SK-N-MC (cell line): ENCODE data around the gene SEPTIN12.
"Not testable (repeated sequence)": the region's sequence is repeated elsewhere in the genome, so short reads cannot be mapped to it uniquely, and the experiment has no call there.

Experiments
- DNase-seq: peaks from one replicate; pipeline ENCODE4 v3.0.0-alpha.2; 2011; ENCODE audit warnings: low read depth, low spot score
- H3K27ac ChIP-seq: fragments of 200-600 bp; sonication (generic); 2 replicates; pipeline ENCODE4 v1.5.1; 2016; ENCODE audit warnings: mixed run types
- H3K36me3 ChIP-seq: fragments of 200-600 bp; sonication (generic); 2 replicates; pipeline ENCODE4 v1.6.1; 2017; ENCODE audit warnings: antibody characterized with exemption, low read length, mixed read lengths; ENCODE audit not compliant: insufficient read depth
- H3K4me3 ChIP-seq: fragments of 200-600 bp; sonication (generic); 2 replicates; pipeline ENCODE4 v1.5.1; 2016
- H3K9ac ChIP-seq: fragments of 200-600 bp; sonication (generic); 2 replicates; pipeline ENCODE4 v1.8.0; 2017; ENCODE audit warnings: mixed run types, mixed read lengths; ENCODE audit not compliant: insufficient read length
- H3K9me3 ChIP-seq: fragments of 200-600 bp; sonication (generic); 2 replicates; pipeline ENCODE4 v1.6.1; 2017; ENCODE audit warnings: low read depth, mild to moderate bottlenecking, antibody characterized with exemption, low read length, moderate library complexity, mixed read lengths
- EZH2 ChIP-seq: fragments of 200-600 bp; sonication (generic); IDR thresholded peaks from one replicate; pipeline ENCODE4 v1.6.1; 2017; ENCODE audit warnings: antibody characterized with exemption
- FOXP2 ChIP-seq: optimal IDR thresholded peaks from 2 replicates; pipeline ENCODE3; 2011; ENCODE audit warnings: mild to moderate bottlenecking, moderate library complexity; ENCODE audit not compliant: insufficient read depth; ENCODE audit errors: extremely low read length, control extremely low read depth
- POLR2AphosphoS5 ChIP-seq: IDR thresholded peaks from 2 replicates; pipeline ENCODE4 v1.6.1; 2012; ENCODE audit warnings: mild to moderate bottlenecking, low read depth, low read length, borderline replicate concordance

The SEPTIN12 gene

DNA sequence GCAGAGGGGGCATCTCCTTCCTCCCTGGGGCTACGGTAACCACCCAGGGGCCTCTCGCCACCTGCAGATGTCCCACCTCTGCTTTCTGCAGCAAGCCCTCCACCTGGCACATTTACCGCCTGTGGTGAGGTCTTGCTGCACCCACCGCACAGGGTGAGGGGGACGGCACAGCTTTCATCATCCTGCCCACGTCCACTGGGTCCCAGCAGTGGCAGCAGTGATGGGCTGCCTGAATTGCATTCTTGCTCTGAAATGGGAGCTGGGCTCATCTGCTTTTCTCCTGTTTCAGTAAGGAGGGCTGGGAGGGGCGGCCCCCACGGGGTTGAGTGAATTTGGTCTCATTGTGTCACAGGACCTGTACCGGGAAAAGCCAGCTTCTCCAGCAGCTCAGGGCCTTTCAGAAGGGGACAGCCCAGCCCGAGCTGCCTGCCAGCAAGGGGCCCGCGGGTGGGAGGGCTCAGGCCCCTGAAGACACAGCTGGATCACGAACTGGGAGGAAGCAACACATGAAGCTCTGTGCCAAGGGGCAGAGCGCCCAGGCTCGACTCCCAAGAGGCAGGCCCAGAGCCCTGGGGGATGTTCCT lies 41.1 kb downstream of the SEPTIN12 start:
- no peak overlapping the region for H3K9ac ChIP-seq
- H3K4me3 ChIP-seq = no peak overlapping the region
- no peak for DNase-seq
- no peak for TF ChIP-seq EZH2
- no peak for TF ChIP-seq POLR2AphosphoS5
- no peak for TF ChIP-seq FOXP2
- H3K27ac ChIP-seq = no peak overlapping the region
- no peaks in the 10 kb centered on the region for H3K9me3 ChIP-seq
- H3K36me3 ChIP-seq = peaks cover 5% of the 10 kb centered on the region; the same call in 1 of the 2 replicates

DNA sequence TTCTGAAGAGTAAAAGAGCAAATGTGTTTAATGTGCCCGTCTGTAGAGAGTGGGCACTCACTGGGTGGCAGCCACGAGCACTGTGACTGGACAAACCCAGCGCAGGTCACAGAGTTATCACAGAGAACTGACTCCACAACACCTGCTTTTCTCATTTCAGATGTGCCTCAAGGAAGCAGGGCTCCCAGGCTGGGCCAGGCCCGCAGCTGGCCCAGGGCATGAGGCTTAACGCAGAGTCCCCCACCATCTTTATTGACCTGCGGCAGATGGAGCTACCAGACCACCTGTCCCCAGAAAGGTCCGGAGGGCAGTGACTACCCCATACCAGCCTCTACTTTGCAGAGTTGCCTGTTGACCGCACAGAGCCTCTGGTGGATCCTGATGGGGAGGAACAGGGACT lies 41.9 kb downstream of the SEPTIN12 start:
- Histone ChIP-seq H3K4me3 (no peak overlapping the region), H3K9me3 (no peaks in the 10 kb centered on the region), H3K9ac (no peak overlapping the region), H3K36me3 (0 out of 2 replicates have a peak, but pooled peaks cover 4% of the 10 kb centered on the region), H3K27ac (no peak overlapping the region)
- no peak for TF ChIP-seq EZH2
- no peak for DNase-seq

DNA sequence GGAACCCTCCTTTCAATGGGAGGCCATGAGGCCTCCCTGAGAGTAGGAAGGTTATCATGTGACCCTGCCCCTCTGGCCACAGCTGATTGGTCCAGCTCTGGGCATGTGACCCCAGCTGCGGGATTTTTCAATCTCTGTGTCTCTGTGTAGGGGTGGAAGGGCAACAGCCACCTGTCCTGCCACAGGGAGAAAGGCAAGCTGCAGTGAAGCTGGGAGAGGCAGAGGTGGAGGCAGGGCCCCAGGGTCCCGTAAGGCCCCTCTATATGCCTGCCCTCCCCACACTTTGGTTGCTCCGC lies 42.9 kb downstream of the SEPTIN12 start:
- Histone ChIP-seq H3K9me3 (no peaks in the 10 kb centered on the region), H3K9ac (no peak overlapping the region), H3K36me3 (no peaks in the 10 kb centered on the region), H3K27ac (no peak overlapping the region), H3K4me3 (no peak overlapping the region)
- no peak for DNase-seq
- TF ChIP-seq FOXP2 (no peak), EZH2 (no peak), POLR2AphosphoS5 (no peak)

DNA sequence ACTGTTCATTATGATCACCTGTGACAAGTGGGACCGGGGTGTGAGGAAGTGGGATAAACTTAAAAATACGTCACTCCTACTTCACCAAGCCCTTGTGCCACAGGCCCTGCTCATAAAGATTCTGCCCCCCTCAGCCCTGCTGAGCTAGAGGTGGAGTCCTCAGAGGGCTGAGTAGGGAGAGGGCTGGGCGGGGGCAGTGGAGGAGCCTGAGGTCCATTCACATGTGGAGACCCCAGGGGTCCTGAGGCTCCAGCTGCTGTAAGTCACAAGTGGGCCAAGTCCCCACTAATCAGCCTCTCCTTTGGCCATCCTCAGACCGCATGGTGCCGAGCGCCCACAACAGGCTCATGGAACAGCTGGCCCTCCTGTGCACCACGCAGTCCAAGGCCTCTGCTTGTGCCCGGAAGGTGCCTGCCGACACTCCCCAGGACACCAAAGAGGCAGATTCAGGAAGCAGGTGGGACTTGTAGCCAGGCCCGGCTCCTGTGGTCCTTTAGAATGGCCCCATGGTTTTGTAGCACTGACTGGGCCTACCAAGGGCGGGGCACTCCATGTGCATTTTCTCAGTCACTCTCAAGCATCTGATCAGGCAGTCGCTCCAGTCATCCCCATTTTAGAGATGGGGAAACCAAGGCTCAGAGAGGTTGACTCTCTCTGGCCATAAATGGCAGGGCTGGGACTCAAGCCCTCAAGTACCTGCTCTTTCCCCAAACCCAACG lies 43.4 kb downstream of the SEPTIN12 start:
- no peak for DNase-seq
- no peaks in the 10 kb centered on the region for H3K36me3 ChIP-seq
- TF ChIP-seq FOXP2 (no peak), EZH2 (no peak), POLR2AphosphoS5 (no peak)

DNA sequence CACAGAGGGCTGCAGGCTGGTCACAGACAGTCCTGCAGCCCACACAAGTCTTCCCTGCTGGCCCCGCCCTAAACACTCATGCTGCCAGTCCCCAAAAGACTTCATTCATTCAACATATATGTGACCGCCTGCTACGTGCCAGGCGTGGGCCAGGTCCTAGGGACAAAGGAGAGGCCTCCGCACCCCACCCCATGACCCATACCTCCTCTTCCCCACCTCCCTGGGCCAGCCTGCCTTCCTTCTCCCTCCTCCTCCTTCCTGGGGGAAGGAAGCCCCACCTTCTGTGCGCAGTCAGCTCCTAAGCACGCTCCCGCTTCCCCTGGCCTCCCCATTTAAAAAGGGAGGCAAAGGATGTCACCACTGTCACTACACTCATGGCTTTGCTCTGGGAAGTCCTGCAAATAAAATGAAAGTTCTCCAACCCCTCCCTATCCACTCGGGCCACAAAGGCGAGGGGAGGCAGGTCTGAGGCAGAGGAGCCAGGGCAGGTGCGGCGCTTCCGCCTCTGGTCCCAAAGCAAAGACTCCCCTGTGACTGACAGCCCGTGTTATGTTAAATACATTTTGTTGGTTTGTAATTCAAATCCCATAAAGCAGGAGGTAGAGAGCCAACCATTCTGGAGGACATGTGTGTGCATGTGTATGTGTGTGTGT lies 44.8 kb downstream of the SEPTIN12 start:
- no peak overlapping the region for H3K9ac ChIP-seq
- no peaks in the 10 kb centered on the region for H3K36me3 ChIP-seq
- DNase-seq = no peak
- TF ChIP-seq POLR2AphosphoS5 = no peak
- no peak for TF ChIP-seq FOXP2
- TF ChIP-seq EZH2 = no peak
- H3K4me3 ChIP-seq = no peak overlapping the region
- no peaks in the 10 kb centered on the region for H3K9me3 ChIP-seq
- no peak overlapping the region for H3K27ac ChIP-seq

More for the DNA sequence above, 43.4 kb downstream of the SEPTIN12 start:
- Histone ChIP-seq H3K9ac (no peak overlapping the region), H3K4me3 (no peak overlapping the region), H3K9me3 (no peaks in the 10 kb centered on the region), H3K27ac (no peak overlapping the region)

DNA sequence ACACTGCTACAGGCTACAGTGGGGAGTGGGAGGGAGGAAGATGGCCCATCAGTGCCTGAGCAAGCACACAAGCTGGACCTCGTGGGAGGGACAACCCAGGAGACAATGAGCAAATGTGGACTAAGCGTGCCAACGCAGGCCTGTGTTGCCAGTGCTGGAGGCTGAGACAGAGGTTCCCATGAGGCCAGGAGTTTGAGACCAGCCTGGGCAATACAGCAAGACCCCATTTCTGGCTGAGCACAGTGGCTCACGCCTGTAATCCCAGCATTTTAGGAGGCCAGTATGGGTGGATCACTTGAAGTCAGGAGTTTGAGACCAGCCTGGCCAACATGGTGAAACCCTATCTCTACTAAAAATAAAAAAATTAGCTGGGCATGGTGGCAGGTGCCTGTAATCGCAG lies 49.8 kb downstream of the SEPTIN12 start:
- H3K36me3 ChIP-seq, H3K9me3 ChIP-seq, DNase-seq, H3K9ac ChIP-seq, H3K27ac ChIP-seq, H3K4me3 ChIP-seq: not testable (repeated sequence)

DNA sequence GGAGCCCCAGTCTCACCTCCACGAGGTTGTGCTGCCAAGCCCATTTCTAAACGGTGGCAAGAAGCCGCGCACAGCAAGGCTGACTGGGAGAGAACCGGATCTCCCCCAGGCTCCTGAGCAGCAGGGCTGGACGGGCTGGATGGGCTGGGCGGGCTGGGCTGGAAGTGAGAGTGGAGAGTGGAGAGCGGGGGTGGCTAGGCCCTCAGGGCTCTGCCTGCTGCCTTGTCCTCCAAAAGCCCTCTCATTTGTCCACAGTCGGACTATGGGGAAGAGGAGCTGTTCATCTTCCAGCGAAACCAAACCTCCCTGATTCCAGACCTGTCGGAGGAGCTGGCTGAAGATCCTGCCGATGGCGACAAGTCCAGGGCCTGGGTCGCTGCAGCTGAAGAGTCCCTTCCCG lies 50.6 kb downstream of the SEPTIN12 start:
- H3K9ac ChIP-seq = no peak overlapping the region
- DNase-seq = no peak
- H3K9me3 ChIP-seq = no peaks in the 10 kb centered on the region
- no peak overlapping the region for H3K4me3 ChIP-seq
- TF ChIP-seq EZH2 (no peak), FOXP2 (no peak), POLR2AphosphoS5 (no peak)
- no peak overlapping the region for H3K27ac ChIP-seq
- H3K36me3 ChIP-seq = no peaks in the 10 kb centered on the region

DNA sequence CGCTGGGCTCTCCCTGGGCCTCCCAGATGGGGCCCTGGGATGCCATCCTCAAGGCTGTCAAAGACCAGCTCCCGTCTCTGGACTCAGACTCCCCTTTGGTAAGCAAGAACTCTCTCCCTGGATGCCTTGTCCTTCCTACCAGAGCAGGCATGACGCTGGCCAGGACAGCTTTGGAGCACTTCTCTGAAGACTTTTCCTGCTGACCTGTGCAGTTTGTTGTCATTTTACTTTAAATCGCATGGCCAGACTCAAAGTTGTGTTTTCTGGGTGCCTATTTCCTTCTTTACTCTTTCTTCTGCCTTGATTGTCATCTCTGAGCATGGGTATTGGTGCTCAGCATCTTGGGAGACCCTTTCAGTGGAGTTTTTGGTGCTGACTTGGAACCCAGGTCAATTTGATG lies 51.6 kb downstream of the SEPTIN12 start:
- H3K36me3 ChIP-seq = no peaks in the 10 kb centered on the region
- TF ChIP-seq FOXP2 (no peak), POLR2AphosphoS5 (no peak), EZH2 (no peak)
- H3K9me3 ChIP-seq = no peaks in the 10 kb centered on the region
- DNase-seq = no peak
- no peak overlapping the region for H3K9ac ChIP-seq
- no peak overlapping the region for H3K27ac ChIP-seq
- H3K4me3 ChIP-seq = no peak overlapping the region
